HepG2 (cell line): ENCODE results near the gene RIMBP2. TPM values are rescaled to one million over a fixed set of nuclear protein-coding genes. Genes with fewer than 3 reads are reported as not detected.

Source experiments
- ATAC-seq: fragments of 200-7000 bp; cut with Tn5 transposase; 3 replicates; pipeline ENCODE4 v1.9.1; 2020; ENCODE audit warnings: mild to moderate bottlenecking, moderate library complexity
- BruUV-seq: library from RNA; stranded (reverse); fragments of 400-500 nt; replicated peaks from 2 replicates; lab custom pipeline; 2021; lab: Mats Ljungman, UMichigan
- CTCF ChIA-PET: fragments of 300-600 bp; formaldehyde crosslinking; extraction: SDS; loops from one replicate; lab custom pipeline; 2021; ENCODE audit warnings: low total read pairs, inconsistent platforms, low intra/inter-chr PET ratio; lab: Yijun Ruan, JAX
- POLR2A ChIA-PET: fragments of 350-600 bp; sonication (Branson Sonifier 250); formaldehyde crosslinking; loops from one replicate; lab custom pipeline; 2020; ENCODE audit warnings: antibody characterized with exemption, inconsistent platforms; lab: Yijun Ruan, JAX
- DNase-seq: peaks from one replicate; pipeline ENCODE4 v3.0.0-alpha.2; 2015; ENCODE audit warnings: low spot score
- FAIRE-seq: peaks from 3 replicates; lab custom pipeline; 2011; peaks lifted over from hg19 to GRCh38; lab: Jason Lieb, UNC
- H2AFZ ChIP-seq: one replicate; pipeline ENCODE4 v1.6.1; 2011; ENCODE audit warnings: low read length, inconsistent platforms
- H3K27ac ChIP-seq: fragments of 300-600 bp; 3 replicates; pipeline ENCODE4 v1.8.0; 2011; ENCODE audit warnings: mixed run types, mild to moderate bottlenecking, mixed read lengths, low read length, inconsistent platforms; ENCODE audit not compliant: insufficient read depth; ENCODE audit errors: extremely low read length
- H3K27me3 ChIP-seq, 2 experiments: fragments of 200-600 bp in 1 of 2; 2 replicates in 1 of 2; 3 replicates in 1 of 2; pipeline versions ENCODE4 v1.6.0 to v1.8.0; 2011; ENCODE audit warnings: low read length in 2 of 2, mild to moderate bottlenecking in 2 of 2, moderate library complexity in 2 of 2, inconsistent platforms in 1 of 2; ENCODE audit not compliant: insufficient read depth in 2 of 2, control insufficient read depth in 1 of 2
- H3K36me3 ChIP-seq, 2 experiments: fragments of 200-600 bp in 1 of 2; replicated peaks in 1 of 2; 2 replicates in 1 of 2; 3 replicates in 1 of 2; pipeline versions ENCODE4 v1.5.1 to v1.8.0; 2011; ENCODE audit warnings: low read length in 2 of 2, inconsistent platforms in 1 of 2; ENCODE audit not compliant: insufficient read depth in 2 of 2, control insufficient read depth in 1 of 2
- H3K4me1 ChIP-seq: 2 replicates; pipeline ENCODE4 v1.5.1; 2012; ENCODE audit warnings: low read length, inconsistent platforms; ENCODE audit not compliant: insufficient read depth
- H3K4me2 ChIP-seq: 2 replicates; pipeline ENCODE4 v1.6.0; 2011; ENCODE audit warnings: low read depth, low read length, inconsistent platforms
- H3K4me3 ChIP-seq, 3 experiments: fragments of 200-600 bp in 1 of 3; sonication (generic), shearing (Covaris generic) in 1 of 3; replicated peaks in 1 of 3; 2 replicates each; pipeline ENCODE4 v1.5.1; 2011 to 2016; ENCODE audit warnings: low read length in 3 of 3, inconsistent platforms in 2 of 3, low read depth in 2 of 3, mild to moderate bottlenecking in 2 of 3, control low read depth in 1 of 3, mixed read lengths in 1 of 3; ENCODE audit not compliant: insufficient read depth in 1 of 3
- H3K79me2 ChIP-seq: one replicate; pipeline ENCODE4 v1.6.1; 2011; ENCODE audit warnings: low read length, inconsistent platforms; ENCODE audit not compliant: insufficient read depth
- H3K9ac ChIP-seq: 2 replicates; pipeline ENCODE4 v1.6.0; 2011; ENCODE audit warnings: mild to moderate bottlenecking, low read depth, low read length, inconsistent platforms; ENCODE audit not compliant: insufficient read depth
- H3K9me3 ChIP-seq: 2 replicates; pipeline ENCODE4 v1.5.1; 2012; ENCODE audit warnings: mild to moderate bottlenecking, low read length
- H4K20me1 ChIP-seq: 2 replicates; pipeline ENCODE4 v1.6.0; 2011; ENCODE audit warnings: inconsistent platforms, mild to moderate bottlenecking, low read length, moderate library complexity; ENCODE audit not compliant: insufficient read depth
- ARID5B ChIP-seq: IDR thresholded peaks from 2 replicates; pipeline ENCODE4 v1.4.0; 2020; ENCODE audit warnings: mild to moderate bottlenecking, missing genetic modification reagents
- DNMT1 ChIP-seq: sonication (generic); formaldehyde crosslinking; IDR thresholded peaks from 2 replicates; pipeline ENCODE4 v1.5.1; 2020; ENCODE audit warnings: mild to moderate bottlenecking, missing genetic modification reagents
- ELF1 ChIP-seq: sonication (generic); formaldehyde crosslinking; IDR thresholded peaks from 2 replicates; pipeline ENCODE4 v1.4.0; 2020; ENCODE audit warnings: missing genetic modification reagents
- GPN1 ChIP-seq: sonication (generic); formaldehyde crosslinking; IDR thresholded peaks from 2 replicates; pipeline ENCODE4 v1.5.1; 2020; ENCODE audit warnings: missing genetic modification reagents, borderline replicate concordance
- KDM5A ChIP-seq: fragments of 200-600 bp; sonication (generic); IDR thresholded peaks from 2 replicates; pipeline ENCODE4 v1.7.0; 2018; ENCODE audit warnings: antibody characterized with exemption, mild to moderate bottlenecking, low read length, borderline replicate concordance
- MTF2 ChIP-seq: sonication (generic); formaldehyde crosslinking; IDR thresholded peaks from 2 replicates; pipeline ENCODE4 v1.5.0; 2020; ENCODE audit warnings: missing genetic modification reagents, borderline replicate concordance
- NRL ChIP-seq: sonication (generic); formaldehyde crosslinking; IDR thresholded peaks from 2 replicates; pipeline ENCODE4 v1.5.0; 2020; ENCODE audit warnings: missing genetic modification reagents, mild to moderate bottlenecking, moderate library complexity, borderline replicate concordance
- RBAK ChIP-seq: sonication (generic); formaldehyde crosslinking; IDR thresholded peaks from 2 replicates; pipeline ENCODE4 v1.5.1; 2020; ENCODE audit warnings: mild to moderate bottlenecking, missing genetic modification reagents
- ZNF121 ChIP-seq: sonication (generic); formaldehyde crosslinking; IDR thresholded peaks from 2 replicates; pipeline ENCODE4 v1.5.0; 2020; ENCODE audit warnings: mild to moderate bottlenecking, missing genetic modification reagents
- ZNF569 ChIP-seq: sonication (generic); formaldehyde crosslinking; IDR thresholded peaks from 2 replicates; pipeline ENCODE4 v1.5.0; 2020; ENCODE audit warnings: mild to moderate bottlenecking, missing genetic modification reagents, moderate library complexity, borderline replicate concordance
- ZNF737 ChIP-seq: sonication (generic); formaldehyde crosslinking; IDR thresholded peaks from 2 replicates; pipeline ENCODE4 v1.5.0; 2020; ENCODE audit warnings: missing genetic modification reagents, mild to moderate bottlenecking, borderline replicate concordance
- ZNF766 ChIP-seq: sonication (generic); formaldehyde crosslinking; IDR thresholded peaks from 2 replicates; pipeline ENCODE4 v1.5.0; 2020; ENCODE audit warnings: missing genetic modification reagents, borderline replicate concordance
- WGBS: methylation state at CpG from one replicate; pipeline ENCODE4 v1.1.6; 2017; ENCODE audit warnings: low lambda C conversion rate; 5-methylcytosine and 5-hydroxymethylcytosine counted together
- in situ Hi-C: cut with HindIII; loops from 2 replicates; pipeline ENCODE4 v1.10.0; 2017; ENCODE audit warnings: low pct_unique_long_range_greater_than_20kb; ENCODE audit not compliant: extremely low pct_ligation_motif_present
- intact Hi-C: fragments of 100-400 bp; cut with micrococcal nuclease; formaldehyde crosslinking; loops from one replicate; pipeline ENCODE4 v1.10.0; 2022; ENCODE audit not compliant: unreplicated experiment
- polyA plus RNA-seq, 8 experiments: library from polyadenylated mRNA; depleted of rRNA in 3 of 8; stranded (reverse) in 7 of 8; unstranded in 1 of 8; fragments of >200 nt; fragmentation: Illumina TruSeq in 4 of 8; extraction: Trizol in 4 of 8; gene quantifications; 2 replicates each; pipeline versions ENCODE4 v1.2.1 to v1.2.3, GENCODE V29; 2011 to 2016; ENCODE audit warnings: low read depth in 4 of 8, missing spikeins in 1 of 8, mixed read lengths in 1 of 8; ENCODE audit not compliant: insufficient read depth in 1 of 8
- total RNA-seq, 5 experiments: library from RNA; depleted of rRNA; stranded (reverse); fragments of >200 nt; fragmentation: Illumina TruSeq; extraction: Trizol; gene quantifications; 2 replicates each; pipeline ENCODE4 v1.2.3, GENCODE V29; 2016; ENCODE audit warnings: low read depth in 1 of 5
- TF ChIP-seq, protein P1 (sequence below): sonication (generic); IDR thresholded peaks from 2 replicates; pipeline ENCODE4 v1.6.1; 2016; ENCODE audit warnings: low read depth, borderline replicate concordance
- TF ChIP-seq, protein P2 (sequence below): IDR thresholded peaks from 2 replicates; pipeline ENCODE4 v1.6.1; 2012; ENCODE audit warnings: low read length, improper control_type of control experiment

RIMBP2 gene
- total and polyA plus RNA-seq, 2 of the 13 experiments (the other 11 are each of a cell fraction or from before 2014, with no cell fraction given) = 0.03 TPM; not detected in 1

GRCh38 chr12:130423991-130424857 is 291.9 kb downstream of the RIMBP2 start (continued):
- no peak for TF ChIP-seq KDM5A
- TF ChIP-seq, protein P1, sequence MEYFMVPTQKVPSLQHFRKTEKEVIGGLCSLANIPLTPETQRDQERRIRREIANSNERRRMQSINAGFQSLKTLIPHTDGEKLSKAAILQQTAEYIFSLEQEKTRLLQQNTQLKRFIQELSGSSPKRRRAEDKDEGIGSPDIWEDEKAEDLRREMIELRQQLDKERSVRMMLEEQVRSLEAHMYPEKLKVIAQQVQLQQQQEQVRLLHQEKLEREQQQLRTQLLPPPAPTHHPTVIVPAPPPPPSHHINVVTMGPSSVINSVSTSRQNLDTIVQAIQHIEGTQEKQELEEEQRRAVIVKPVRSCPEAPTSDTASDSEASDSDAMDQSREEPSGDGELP = no peak

DNA sequence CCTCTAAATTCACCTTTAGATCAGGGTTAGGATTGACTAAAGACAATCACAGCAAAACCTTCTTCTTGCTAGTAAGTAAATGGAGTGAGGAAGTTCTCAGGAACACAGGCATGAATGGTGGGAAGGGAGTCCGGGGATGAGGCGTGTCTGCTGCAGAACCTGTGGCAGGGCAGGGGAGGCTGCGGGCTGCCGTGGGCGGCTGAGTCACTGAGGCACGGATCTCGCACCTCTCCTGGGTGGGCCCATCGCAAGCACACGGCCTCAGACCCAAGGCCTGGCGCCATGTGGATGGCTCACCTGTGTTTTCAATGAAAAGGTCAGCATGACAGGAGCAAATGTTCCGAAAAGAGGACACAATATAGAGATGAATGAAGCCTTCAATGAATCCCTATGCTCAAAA is 293.0 kb downstream of the RIMBP2 start:
- Histone ChIP-seq H3K9ac (no peak overlapping the region), H3K4me3 (no peak overlapping the region), H3K4me2 (no peak overlapping the region), H2AFZ (no peak overlapping the region), H3K27ac (no peak overlapping the region), H4K20me1 (no peaks in the 10 kb centered on the region), H3K4me1 (no peaks in the 10 kb centered on the region), H3K36me3 (no peaks in the 10 kb centered on the region), H3K9me3 (no peaks in the 10 kb centered on the region), H3K27me3 (peaks cover 3 to 60% of the 10 kb centered on the region in 2 experiments), H3K79me2 (no peaks in the 10 kb centered on the region)
- in situ Hi-C loops = no loop called here
- CTCF ChIA-PET = no interaction called here
- POLR2A ChIA-PET = no interaction called here
- no TSS peak for BruUV-seq
- DNase-seq (no peak), FAIRE-seq (no peak), ATAC-seq (no peak)
- 44% methylated on average over 11 of the region's 11 CpGs for WGBS
- intact Hi-C loops = no loop called here
- TF ChIP-seq, protein P2, sequence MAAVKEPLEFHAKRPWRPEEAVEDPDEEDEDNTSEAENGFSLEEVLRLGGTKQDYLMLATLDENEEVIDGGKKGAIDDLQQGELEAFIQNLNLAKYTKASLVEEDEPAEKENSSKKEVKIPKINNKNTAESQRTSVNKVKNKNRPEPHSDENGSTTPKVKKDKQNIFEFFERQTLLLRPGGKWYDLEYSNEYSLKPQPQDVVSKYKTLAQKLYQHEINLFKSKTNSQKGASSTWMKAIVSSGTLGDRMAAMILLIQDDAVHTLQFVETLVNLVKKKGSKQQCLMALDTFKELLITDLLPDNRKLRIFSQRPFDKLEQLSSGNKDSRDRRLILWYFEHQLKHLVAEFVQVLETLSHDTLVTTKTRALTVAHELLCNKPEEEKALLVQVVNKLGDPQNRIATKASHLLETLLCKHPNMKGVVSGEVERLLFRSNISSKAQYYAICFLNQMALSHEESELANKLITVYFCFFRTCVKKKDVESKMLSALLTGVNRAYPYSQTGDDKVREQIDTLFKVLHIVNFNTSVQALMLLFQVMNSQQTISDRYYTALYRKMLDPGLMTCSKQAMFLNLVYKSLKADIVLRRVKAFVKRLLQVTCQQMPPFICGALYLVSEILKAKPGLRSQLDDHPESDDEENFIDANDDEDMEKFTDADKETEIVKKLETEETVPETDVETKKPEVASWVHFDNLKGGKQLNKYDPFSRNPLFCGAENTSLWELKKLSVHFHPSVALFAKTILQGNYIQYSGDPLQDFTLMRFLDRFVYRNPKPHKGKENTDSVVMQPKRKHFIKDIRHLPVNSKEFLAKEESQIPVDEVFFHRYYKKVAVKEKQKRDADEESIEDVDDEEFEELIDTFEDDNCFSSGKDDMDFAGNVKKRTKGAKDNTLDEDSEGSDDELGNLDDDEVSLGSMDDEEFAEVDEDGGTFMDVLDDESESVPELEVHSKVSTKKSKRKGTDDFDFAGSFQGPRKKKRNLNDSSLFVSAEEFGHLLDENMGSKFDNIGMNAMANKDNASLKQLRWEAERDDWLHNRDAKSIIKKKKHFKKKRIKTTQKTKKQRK = no peak
- TF ChIP-seq ZNF737 (CRISPR knock-in tag) (no peak), MTF2 (no peak), RBAK (no peak), ELF1 (CRISPR knock-in tag) (no peak), GPN1 (CRISPR knock-in tag) (no peak), NRL (CRISPR knock-in tag) (no peak), ZNF121 (CRISPR knock-in tag) (no peak), ZNF766 (no peak), DNMT1 (CRISPR knock-in tag) (no peak), ARID5B (no peak), ZNF569 (no peak)
